ENCODE results near the gene NKAIN2.
"Not testable (repeated sequence)": the region's sequence is repeated elsewhere in the genome, so short reads cannot be mapped to it uniquely, and the experiment has no call there.

Gene NKAIN2

DNA sequence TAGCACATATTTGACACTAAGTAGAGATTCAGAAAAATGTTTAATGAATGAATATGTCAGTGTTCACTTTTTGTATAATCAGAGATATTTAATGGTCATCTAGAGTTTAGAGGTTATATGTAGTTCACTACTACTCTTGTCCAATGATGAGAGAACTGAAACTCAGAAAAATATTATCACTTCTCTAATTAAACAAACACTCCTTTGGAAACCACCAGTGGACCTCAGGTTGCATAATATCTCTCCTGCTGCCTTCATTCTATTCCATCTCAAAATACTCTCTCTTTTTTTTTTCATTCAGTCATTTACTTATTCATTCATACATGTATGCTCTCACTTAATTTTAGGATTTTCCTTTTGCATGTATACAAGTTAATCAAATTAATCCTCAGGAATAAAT lies 735.4 kb downstream of the NKAIN2 start:
- H3K4me3 ChIP-seq (ENCODE audit: low read depth, low read length) = no peak overlapping the region

DNA sequence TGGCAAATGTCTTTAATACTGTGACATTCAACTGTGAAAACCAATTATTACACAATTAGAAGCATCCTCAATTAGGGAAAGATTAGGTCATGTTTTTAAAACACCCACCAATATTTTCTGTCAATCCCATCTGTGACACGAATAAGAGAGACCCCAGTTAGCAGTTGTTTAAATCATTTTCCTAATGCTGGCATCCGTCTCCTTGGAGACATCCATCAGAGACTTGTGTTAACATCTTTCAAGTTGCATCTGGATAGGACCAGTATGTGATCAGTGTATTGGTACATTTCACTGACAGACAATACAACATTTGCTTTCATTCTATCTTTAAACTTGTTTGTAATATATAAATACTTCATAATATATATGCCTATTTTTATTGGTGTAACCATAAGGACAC lies 737.9 kb downstream of the NKAIN2 start:
- H3K4me3 ChIP-seq (ENCODE audit: low read depth, low read length) = no peak overlapping the region

DNA sequence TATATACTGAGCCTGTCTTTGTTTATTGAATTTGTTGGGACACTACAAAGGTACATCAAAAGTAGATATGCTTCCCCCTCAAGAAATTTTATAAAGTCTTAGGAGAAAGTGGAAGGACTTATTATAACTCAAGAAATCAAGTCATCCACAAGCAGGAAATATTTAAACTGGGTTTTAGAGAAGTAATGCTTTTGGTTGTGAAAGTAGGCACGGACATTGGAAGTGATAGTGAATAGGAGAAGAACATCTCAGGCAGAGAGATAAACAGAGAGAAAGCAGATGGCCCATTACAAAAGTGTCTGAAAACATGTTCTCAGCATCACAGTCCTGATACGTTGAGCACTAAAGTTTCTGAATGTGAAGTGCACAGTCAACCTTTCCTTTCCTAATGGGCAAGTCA lies 742.9 kb downstream of the NKAIN2 start:
- H3K4me3 ChIP-seq (ENCODE audit: low read depth, low read length) = no peak overlapping the region

DNA sequence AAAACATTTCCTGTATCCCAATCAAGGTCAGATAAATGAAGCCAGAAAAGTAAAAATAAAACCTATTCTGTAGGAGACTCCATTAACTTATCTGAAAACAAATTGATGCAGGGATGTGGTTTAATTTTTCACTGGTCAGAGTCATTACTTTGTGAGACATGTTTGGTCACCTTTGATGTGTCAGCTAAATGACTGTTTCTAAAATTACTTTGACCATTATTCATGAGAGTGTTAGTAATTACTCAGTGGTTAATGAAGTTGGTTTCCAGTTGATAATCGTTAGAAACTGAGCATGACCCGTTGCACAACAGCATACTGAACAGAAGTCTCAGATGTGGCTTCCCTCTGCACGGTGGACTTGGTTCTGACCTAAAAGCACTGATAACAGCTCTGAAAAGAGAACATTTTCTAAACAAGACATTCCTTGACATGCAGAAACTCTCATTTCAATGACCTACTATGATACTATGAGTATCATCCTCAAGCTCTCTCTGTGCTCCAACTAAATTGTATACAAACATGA lies 748.1 kb downstream of the NKAIN2 start:
- no peak overlapping the region for H3K4me3 ChIP-seq (ENCODE audit: low read depth, low read length)

DNA sequence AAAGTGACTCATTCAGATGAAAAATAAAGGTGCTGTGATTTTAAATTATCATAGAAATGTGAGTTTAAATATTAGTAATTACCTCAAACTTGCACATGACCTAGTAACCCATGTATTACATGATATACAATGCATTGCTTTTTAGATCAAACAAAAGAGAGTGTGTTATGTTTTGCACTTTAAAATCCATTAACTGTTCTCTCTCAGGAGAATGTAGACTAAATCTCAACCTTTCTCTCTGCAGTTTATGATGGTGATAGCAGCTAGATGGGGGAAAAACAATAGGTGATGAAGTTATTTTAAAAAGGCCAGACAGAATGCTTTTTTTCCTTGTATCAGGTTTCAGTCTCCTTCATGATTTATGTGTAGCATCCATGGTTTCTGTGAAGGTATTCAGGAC lies 754.2 kb downstream of the NKAIN2 start:
- H3K4me3 ChIP-seq (ENCODE audit: low read depth, low read length) = no peak overlapping the region

DNA sequence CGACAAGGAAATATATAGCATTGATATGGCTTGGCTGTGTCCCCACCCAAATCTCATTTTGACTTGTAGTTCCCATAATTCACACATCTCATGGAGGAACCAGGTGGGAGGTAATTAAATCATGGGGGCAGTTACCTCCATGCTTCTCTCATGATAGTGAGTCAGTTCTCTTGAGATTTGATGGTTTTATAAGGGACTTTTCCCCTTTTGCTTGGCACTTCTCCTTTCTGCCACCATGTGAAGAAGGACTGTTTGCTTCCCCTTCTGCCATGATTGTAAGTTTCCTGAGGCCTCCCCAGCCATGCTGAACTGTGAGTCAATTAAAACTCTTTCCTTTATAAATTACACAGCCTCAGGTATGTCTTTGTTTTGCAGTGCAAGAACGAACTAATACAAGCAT lies 756.4 kb downstream of the NKAIN2 start:
- H3K4me3 ChIP-seq (ENCODE audit: low read depth, low read length) = not testable (repeated sequence)

DNA sequence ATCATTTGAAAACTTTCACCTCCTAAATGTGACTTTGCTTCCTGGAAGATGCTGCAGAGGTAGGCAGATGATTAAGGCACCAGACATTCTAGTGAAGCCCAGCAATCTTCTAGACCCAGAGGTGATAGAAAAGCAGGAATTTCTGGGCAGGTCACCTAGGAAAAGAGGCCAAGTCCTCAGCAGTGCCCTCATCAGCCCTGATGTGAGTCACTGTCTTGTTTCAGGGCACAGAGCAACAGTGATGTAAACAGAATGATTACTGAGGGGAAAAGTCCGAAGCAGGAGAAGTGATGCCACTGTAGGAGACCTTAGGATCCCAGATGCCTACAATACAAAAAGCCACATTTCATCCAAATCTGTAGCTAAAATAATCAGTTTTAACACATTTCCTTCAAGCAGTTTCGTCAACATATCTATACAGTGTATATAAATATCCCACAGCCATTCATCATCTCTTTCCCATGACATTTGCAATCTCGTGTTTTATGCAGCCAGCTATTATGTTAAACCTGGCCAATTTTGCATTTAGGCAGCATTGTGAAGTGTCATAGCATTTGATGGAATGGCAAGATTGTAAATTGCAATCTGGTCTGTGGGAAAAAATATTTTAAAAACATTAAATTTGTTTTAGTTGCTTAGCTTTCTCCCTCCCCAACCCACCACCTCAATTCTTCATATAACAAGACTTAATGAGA lies 757.4 kb downstream of the NKAIN2 start:
- no peak overlapping the region for H3K4me3 ChIP-seq (ENCODE audit: low read depth, low read length)

DNA sequence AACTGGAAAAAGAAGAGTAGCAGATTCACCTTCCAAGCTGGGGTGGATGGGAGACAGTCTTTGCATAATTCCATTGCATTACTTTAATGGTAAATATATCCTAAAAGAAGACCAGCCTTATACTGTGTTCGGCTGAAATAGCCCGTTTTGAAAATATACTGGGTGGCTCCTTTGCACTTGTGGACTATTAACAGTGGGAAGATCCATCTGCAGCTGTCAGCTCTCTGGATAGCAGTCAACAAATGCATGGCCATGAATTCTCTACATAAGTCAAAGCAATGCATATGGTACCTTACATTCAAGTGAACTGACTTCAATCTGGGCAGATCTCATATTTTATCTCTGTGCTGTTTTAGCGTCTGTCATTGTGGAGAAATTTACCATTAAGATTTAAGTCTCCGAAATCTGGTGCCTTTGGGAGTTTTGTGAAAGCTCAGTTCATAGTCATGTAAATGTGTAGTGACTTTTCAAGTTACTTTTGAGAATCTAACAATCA lies 758.0 kb downstream of the NKAIN2 start:
- no peak overlapping the region for H3K4me3 ChIP-seq (ENCODE audit: low read depth, low read length)

DNA sequence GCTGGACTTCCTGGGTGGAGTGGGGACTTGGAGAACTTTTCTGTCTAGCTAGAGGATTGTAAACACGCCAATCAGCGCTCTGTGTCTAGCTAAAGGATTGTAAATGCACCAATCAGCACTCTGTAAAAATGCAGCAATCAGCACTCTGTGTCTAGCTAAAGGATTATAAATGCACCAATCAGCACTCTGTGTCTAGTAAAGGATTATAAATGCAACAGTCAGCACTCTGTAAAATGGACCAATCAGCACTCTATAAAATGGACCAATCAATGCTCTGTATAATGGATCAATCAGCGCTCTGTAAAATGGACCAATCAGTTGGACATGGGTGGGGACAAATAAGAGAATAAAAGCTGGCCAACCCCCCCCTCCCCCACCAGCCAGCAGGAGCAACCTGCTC lies 760.5 kb downstream of the NKAIN2 start:
- not testable (repeated sequence) for H3K4me3 ChIP-seq (ENCODE audit: low read depth, low read length)

DNA sequence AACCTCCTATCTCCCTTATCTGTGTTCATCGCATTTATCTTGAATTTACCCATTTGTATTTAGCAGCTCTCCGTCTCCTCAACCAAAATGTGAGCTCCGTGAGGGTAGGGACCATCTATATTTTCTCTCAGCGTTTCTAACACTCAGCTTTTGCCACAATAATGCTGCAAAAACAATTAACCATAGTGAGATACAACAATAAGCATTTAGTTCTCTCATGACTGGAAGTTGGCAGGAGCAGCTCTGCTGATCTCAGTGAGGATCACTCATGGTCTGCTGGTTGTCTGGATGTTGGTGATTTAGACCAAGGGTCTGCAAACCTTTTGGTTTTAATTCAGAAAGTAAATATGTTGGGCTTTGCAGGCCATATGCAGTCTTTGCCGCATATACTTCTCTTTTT lies 763.7 kb downstream of the NKAIN2 start:
- H3K4me3 ChIP-seq (ENCODE audit: low read depth, low read length) = no peak overlapping the region

DNA sequence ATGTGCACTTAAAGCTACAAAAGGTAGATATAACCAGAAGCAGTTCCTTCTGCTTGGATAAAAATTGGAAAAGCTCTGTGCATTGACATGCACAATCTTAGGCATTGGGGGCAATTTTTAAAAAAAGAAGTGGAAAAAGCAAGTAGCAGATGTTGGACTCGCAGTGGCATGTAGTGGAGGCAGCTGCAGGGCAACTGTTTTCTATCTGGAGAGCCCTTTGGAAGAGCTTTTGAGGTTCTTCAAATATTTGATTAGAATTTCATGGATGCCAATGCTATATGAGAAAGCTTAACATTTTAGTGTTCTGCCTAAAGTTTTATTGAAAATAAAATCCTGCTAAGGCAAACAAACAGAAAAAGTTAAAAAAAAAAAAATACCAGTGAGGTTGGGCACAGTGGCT lies 770.3 kb downstream of the NKAIN2 start:
- H3K4me3 ChIP-seq (ENCODE audit: low read depth, low read length) = no peak overlapping the region

DNA sequence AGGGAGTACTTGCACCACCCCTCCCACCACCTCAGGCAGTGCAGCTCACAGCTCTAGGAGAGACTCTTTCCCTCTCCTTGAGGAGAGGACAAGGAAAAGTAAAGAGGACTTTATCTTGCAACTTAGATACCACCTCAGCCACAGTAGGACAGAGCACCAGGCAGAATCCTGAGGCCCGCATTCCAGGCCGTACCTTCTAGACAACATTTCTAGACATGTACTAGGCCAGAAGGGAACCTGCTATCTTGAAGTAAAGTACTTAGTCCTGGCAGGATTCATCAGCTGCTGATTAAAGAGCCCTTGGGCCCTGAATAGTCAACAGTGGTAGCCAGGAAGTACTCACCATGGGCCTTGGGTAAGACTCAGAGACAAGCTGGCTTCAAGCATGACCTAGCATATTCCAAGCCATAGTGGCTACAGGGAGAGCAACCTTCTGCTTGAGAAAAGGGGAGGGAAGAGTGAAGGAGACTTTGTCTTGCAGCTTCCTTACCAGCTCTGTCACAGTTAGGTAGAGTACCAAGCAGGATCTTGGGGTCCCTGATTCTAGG lies 774.1 kb downstream of the NKAIN2 start:
- no peak overlapping the region for H3K4me3 ChIP-seq (ENCODE audit: low read depth, low read length)

DNA sequence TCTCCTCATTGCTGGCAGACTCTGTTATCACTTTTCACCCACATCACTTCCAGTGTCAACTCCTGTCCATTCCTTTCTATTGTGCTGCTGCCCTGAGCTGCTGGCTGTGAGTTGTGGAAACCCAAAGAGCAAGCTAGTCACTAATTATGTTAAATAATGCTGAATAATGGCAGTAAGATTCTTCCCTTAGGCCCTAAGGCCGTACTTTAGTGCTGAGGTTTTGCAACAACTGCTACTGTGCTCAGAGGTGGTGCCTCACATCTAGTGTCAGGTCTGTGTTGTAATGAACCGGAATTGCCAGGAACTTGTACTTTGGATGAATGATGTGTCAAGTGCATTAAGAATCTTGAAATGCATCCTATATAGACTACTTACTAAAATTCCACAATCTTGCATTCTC lies 786.3 kb downstream of the NKAIN2 start:
- no peak overlapping the region for H3K4me3 ChIP-seq (ENCODE audit: low read depth, low read length)

DNA sequence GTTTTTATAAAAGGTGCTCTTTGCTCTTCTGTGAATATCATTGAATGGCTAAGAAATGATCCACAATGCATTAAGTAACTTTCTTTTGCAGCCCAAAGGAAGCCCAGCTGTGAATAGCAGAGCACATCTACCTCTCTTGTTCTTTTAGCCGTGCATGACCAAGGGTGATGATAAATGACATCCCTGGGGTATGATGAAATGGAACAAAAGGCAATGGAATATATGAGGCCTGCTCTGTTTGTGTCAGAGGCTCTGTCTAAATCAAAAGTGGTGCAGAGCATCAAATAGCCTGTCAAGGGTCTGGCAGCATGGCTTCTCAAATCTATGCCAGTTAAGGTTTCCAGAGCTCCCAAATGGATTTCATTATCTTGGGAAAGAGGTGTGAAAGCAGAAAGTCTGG lies 796.0 kb downstream of the NKAIN2 start:
- no peak overlapping the region for H3K4me3 ChIP-seq (ENCODE audit: low read depth, low read length)

DNA sequence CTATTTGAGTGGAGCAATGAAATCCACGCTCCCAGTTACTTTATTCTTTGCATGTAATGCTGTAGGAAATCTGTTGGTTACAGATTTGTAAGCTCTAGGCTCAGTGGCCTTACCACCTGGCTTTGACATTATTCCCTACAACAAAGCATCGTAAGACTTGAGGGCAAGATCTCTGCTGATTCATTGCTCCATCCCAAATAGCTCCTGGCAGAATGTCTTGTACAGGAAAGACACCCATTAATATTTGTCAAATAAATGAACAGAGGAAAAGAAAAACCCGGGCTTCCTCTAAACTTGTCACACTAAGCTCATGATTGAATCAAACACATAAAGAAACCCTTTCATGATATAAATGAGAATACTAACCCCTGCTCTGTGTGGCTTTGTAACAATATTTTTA lies 801.1 kb downstream of the NKAIN2 start:
- H3K4me3 ChIP-seq (ENCODE audit: low read depth, low read length) = no peak overlapping the region

DNA sequence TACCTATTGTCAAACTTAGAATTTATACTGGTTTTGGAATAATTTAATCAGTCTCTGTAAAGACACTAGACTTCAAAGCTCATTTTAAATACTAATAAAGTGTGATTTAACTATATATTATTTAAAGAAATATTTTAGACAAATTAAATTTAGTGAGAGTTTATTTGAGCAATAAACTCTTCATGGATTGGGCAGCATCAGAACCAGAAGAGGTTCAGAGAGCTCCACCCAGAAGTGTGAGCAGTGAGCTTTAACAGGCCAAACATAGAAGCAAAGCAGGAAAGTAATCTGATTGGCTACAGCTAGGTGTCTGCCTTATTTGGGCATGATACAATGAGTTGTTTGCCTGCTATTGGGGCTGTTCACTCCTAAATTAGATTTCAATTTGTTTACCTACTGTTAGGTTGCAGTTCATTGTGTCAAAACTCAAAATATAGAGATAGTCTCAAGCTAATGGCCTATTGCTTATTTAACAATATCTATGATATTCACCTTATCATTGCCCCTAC lies 803.5 kb downstream of the NKAIN2 start:
- H3K4me3 ChIP-seq (ENCODE audit: low read depth, low read length) = no peak overlapping the region

DNA sequence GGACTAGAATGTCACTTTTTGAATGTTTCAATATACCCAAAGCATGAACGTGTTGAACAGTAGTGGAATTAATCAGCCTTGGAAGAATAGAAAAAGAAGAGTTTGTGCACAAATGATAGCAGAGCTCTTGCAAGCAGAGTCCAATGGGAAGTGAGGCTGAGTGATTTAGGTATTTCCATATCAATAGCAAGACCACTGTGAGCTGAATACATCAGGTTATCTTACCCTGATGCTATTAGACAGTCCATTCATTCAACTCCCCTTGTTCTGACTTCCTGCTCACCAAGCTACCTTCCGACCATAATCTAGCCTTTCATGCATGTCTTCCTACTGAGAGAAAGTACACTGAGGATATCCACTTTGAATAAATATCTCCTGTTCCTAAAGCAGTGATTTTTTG lies 809.4 kb downstream of the NKAIN2 start:
- no peak overlapping the region for H3K4me3 ChIP-seq (ENCODE audit: low read depth, low read length)

DNA sequence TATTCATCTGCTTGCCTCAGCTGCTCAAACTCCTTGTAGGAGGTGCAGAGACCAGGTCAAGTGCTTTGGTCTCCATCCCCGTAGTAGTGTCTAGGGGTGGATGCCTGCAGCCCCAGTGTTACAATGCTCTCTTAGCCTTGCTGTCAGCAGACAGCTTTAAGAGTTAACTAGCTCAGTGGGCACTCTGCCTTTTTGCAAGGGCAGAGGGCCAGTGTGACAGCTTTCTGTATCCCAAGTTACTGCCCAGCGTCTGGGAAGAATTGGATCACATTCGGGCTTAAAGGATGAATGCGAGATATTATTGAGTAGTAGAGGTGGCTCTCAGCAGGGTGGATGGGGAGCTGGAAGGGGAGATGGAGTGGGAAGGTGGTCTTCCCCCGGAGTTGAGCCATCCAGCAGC lies 818.7 kb downstream of the NKAIN2 start:
- H3K4me3 ChIP-seq (ENCODE audit: low read depth, low read length) = no peak overlapping the region

DNA sequence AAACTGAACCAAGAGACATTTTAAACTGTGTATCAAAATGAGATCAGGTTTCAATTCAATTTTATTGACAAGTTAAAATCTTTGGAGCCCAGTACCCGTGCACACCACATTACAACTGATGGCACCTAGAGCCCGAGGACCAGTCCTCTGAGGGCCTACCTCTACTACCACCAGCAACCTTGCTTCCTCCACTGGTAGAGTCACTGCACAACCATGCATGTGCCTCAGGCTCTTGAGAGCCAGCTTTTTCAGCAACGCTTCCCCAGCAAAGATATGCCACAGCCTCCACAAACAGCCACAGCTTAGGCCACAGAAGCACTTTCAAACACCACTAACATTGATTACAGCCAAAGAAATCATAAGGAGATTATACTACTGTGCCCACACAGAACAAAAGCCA lies 830.0 kb downstream of the NKAIN2 start:
- H3K4me3 ChIP-seq (ENCODE audit: low read depth, low read length) = no peak overlapping the region

DNA sequence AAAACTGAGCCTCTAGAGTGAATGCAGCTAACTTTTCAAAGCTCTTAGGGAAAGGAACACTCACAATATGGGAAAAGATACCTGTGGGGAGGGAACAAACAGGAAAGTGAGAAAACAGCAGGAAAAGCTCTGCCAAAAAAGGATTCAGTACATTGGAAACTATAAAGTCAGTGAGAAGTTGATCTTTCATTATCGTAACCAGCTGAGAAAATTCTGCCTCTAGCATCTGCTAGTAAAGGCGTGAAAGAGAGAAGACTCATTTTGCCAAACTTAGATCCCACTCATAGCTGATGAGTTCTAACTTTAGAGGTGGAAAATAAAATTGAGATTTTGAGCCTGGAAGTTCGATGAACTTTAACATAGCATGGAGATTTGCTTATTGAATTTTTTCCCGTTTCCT lies 836.8 kb downstream of the NKAIN2 start:
- no peak overlapping the region for H3K4me3 ChIP-seq (ENCODE audit: low read depth, low read length)

DNA sequence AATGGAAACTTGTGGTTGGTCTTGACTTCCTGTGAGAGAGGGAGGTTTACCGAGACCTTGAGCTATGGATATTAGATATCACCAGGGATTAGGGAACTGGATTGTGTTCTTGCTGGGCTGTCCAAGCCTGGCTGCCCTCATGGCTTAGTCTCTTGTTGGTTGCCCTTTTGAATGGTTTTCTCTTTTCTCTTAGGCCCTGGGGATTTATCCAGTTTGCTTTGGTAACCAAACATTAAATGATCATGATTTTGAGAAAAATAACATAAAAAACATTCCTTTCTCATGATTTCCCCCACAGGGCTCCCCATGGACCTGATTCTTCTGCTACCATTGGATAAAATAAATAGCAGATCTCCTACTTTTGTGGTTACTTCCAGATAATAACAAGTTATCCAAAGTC lies 852.2 kb downstream of the NKAIN2 start:
- H3K4me3 ChIP-seq (ENCODE audit: low read depth, low read length) = no peak overlapping the region

DNA sequence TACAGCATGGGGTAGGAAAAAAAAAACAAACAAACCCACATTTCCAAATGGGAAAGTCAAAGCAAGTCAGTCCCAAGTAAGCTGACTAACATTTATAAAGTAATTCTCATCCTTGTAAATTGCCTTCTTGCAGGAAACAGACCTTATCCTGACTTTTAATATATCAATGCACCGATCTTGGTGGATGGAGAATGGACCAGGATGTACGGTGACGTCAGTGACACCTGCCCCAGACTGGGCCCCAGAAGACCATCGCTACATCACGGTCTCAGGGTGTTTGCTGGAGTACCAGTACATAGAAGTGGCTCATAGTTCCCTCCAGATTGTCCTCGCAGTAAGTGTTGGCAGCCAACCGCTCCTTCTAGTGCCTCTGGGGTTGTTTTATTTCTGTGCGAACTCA lies 854.4 kb downstream of the NKAIN2 start:
- no peak overlapping the region for H3K4me3 ChIP-seq (ENCODE audit: low read depth, low read length)

DNA sequence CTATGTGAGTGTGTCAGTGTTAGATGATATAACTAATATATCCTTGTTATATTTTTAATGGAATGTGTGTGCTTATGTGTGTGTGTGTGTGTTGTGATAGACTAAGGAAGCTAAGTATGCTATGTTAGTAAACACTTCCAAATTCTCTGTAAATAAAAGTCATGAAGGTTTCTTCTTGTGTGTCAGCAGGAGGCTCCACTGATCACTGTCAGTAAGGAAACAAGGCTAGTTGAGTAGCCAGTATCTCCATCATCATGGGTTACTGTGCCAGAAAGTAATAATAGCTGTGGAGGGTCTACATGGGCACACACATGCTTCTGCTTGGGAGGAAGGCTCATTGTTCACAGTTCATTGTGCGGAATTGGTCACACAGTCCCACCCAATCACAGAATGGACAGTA lies 855.8 kb downstream of the NKAIN2 start:
- no peak overlapping the region for H3K4me3 ChIP-seq (ENCODE audit: low read depth, low read length)
